Adrenal gland (tissue), 5 donors: Measurements from ENCODE around the gene CARS2.

Experiments
- POLR2A ChIP-seq, 2 donors: fragments of 450-650 bp; IDR thresholded peaks; one replicate each; pipeline ENCODE4 v1.6.1; 2017; ENCODE audit warnings: antibody characterized with exemption in 2 of 2, mild to moderate bottlenecking in 2 of 2, moderate library complexity in 1 of 2
- TF ChIP-seq, protein P1 (sequence below), 6 experiments: fragments of 450-650 bp in 4 of 6; fragments of 200-600 bp in 2 of 6; sonication (generic) in 1 of 6; IDR thresholded peaks; 1 replicate in 5 of 6; 2 replicates in 1 of 6; pipeline versions ENCODE4 v1.5.1 to v1.8.0; 2016 to 2021; ENCODE audit warnings: antibody characterized with exemption in 6 of 6, mild to moderate bottlenecking in 2 of 6, moderate library complexity in 1 of 6
- donor health status: DM: no; HTN: no; CAD: no.

- TF ChIP-seq, protein P1, sequence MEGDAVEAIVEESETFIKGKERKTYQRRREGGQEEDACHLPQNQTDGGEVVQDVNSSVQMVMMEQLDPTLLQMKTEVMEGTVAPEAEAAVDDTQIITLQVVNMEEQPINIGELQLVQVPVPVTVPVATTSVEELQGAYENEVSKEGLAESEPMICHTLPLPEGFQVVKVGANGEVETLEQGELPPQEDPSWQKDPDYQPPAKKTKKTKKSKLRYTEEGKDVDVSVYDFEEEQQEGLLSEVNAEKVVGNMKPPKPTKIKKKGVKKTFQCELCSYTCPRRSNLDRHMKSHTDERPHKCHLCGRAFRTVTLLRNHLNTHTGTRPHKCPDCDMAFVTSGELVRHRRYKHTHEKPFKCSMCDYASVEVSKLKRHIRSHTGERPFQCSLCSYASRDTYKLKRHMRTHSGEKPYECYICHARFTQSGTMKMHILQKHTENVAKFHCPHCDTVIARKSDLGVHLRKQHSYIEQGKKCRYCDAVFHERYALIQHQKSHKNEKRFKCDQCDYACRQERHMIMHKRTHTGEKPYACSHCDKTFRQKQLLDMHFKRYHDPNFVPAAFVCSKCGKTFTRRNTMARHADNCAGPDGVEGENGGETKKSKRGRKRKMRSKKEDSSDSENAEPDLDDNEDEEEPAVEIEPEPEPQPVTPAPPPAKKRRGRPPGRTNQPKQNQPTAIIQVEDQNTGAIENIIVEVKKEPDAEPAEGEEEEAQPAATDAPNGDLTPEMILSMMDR (IDR thresholded peaks at IDR 0.05) = no peak
- no peak for TF ChIP-seq POLR2A (IDR thresholded peaks at IDR 0.05)
Measured at GRCh38 chr13:110662091-110662490, 43.8 kb downstream of the CARS2 start.
